Mesendoderm (in vitro differentiated cells): Measurements from ENCODE around the gene PRSS27.
A peak's percentile ranks its signal among the peaks of the same experiment; 100 is the strongest.
"Not testable (repeated sequence)": the region's sequence is repeated elsewhere in the genome, so short reads cannot be mapped to it uniquely, and the experiment has no call there.

ENCODE experiments used
- DNase-seq: peaks from one replicate; pipeline ENCODE4 v3.0.0; 2013
- H2AK5ac ChIP-seq: 2 replicates; pipeline ENCODE4 v1.6.1; 2013; ENCODE audit warnings: low read length, inconsistent platforms
- H2BK120ac ChIP-seq: 2 replicates; pipeline ENCODE4 v1.6.1; 2013; ENCODE audit warnings: low read depth, mild to moderate bottlenecking, low read length, moderate library complexity, mixed read lengths
- H2BK15ac ChIP-seq: replicated peaks from 2 replicates; pipeline ENCODE4 v1.6.1; 2013; ENCODE audit warnings: low read depth, mild to moderate bottlenecking, moderate library complexity
- H2BK5ac ChIP-seq: 2 replicates; pipeline ENCODE4 v1.6.1; 2013; ENCODE audit warnings: low read length, inconsistent platforms
- H3K18ac ChIP-seq: 2 replicates; pipeline ENCODE4 v1.6.1; 2013; ENCODE audit warnings: mild to moderate bottlenecking, low read length, mixed read lengths
- H3K23ac ChIP-seq: one replicate; pipeline ENCODE4 v1.6.1; 2013; ENCODE audit warnings: low read length
- H3K27ac ChIP-seq: 2 replicates; pipeline ENCODE4 v1.5.1; 2013; ENCODE audit warnings: low read depth, mild to moderate bottlenecking, inconsistent platforms, low read length, moderate library complexity
- H3K27me3 ChIP-seq: 2 replicates; pipeline ENCODE4 v1.6.1; 2013; ENCODE audit warnings: low read length, control low read depth, mild to moderate bottlenecking, inconsistent platforms; ENCODE audit not compliant: insufficient read depth, poor library complexity
- H3K36me3 ChIP-seq: 2 replicates; pipeline ENCODE4 v1.6.1; 2013; ENCODE audit warnings: low read length, inconsistent platforms; ENCODE audit not compliant: control insufficient read depth, insufficient read depth
- H3K4ac ChIP-seq: one replicate; pipeline ENCODE4 v1.6.1; 2013; ENCODE audit warnings: low read depth, mild to moderate bottlenecking, low read length, moderate library complexity
- H3K4me1 ChIP-seq: 2 replicates; pipeline ENCODE4 v1.6.1; 2013; ENCODE audit warnings: low read depth, low read length, inconsistent platforms; ENCODE audit not compliant: control insufficient read depth
- H3K4me2 ChIP-seq: 2 replicates; pipeline ENCODE4 v1.6.1; 2013; ENCODE audit warnings: low read length
- H3K4me3 ChIP-seq: 2 replicates; pipeline ENCODE4 v1.5.1; 2013; ENCODE audit warnings: mild to moderate bottlenecking, low read length
- H3K56ac ChIP-seq: one replicate; pipeline ENCODE4 v1.6.1; 2013; ENCODE audit warnings: low read length
- H3K79me1 ChIP-seq: 2 replicates; pipeline ENCODE4 v1.6.1; 2013; ENCODE audit warnings: low read length, inconsistent platforms
- H3K79me2 ChIP-seq: 2 replicates; pipeline ENCODE4 v1.6.1; 2013; ENCODE audit warnings: mild to moderate bottlenecking, low read length; ENCODE audit not compliant: control insufficient read depth, insufficient read depth
- H3K9ac ChIP-seq: 2 replicates; pipeline ENCODE4 v1.6.1; 2013; ENCODE audit warnings: low read length, inconsistent platforms
- H4K5ac ChIP-seq: one replicate; pipeline ENCODE4 v1.6.1; 2013; ENCODE audit warnings: low read length
- H4K8ac ChIP-seq: one replicate; pipeline ENCODE4 v1.6.1; 2013; ENCODE audit warnings: low read depth, mild to moderate bottlenecking, control low read depth, low read length, moderate library complexity
- WGBS: extraction: QIAGEN DNeasy Blood & Tissue Kit; methylation state at CpG from one replicate; pipeline ENCODE4 v1.1.7; 2013; ENCODE audit warnings: low lambda C conversion rate, missing lambda C conversion rate; ENCODE audit not compliant: insufficient coverage; ENCODE audit errors: extremely low coverage; 5-methylcytosine and 5-hydroxymethylcytosine counted together

PRSS27 gene

GRCh38 chr16:2721634-2722173, 1.7 kb upstream of the PRSS27 start:
- not testable (repeated sequence) for H4K5ac ChIP-seq
- peak overlapping the region; percentile 67 for H3K9ac ChIP-seq

DNA sequence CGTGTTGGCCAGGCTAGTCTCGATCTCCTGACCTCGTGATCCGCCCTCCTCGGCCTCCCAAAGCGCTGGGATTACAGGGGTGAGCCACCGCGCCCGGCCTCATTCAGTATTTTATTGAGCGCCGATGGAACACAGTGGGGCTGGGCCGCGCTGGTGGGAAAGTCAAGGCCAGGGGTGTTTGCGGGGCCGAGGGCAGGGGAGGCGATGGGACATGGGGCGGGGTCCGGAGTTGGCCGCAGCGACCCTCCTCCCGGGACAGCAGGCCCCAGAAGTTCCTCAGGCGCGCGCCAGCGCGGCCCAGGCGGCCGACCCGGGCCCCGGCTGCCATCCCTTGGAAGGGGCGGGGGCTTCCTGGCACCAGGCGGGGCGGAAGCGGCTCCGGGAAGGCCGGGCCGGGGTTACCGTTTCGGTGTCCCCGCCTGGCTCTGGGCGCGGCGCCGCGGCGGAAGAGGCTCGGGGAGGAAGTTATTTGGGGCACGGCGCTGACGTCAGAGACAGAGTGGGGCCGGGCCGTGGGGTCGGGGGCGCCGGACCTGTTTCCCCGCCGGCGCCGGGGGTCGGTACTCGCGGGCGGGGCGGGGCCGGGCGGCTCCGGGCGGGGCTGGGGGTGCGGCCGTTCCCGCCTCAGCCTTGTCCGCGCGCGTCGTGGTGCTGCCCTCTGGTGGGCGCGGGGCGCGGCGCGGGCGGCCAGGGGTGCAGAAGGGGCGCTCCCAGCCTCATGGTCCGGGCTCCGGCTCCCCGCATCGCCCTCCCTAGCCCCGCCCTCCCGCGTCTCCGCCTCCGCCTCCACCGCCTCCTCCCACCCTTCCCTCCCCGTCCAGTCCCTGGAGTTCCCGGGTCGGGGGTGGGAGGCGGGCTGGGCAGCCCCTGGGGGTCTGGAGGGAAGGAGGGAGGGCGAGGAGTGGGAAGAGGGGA, 952 bp upstream of the PRSS27 start:
- Histone ChIP-seq H2BK5ac (no peak overlapping the region), H3K56ac (peak overlapping the region; percentile 90), H3K79me2 (no peaks in the 10 kb centered on the region), H4K8ac (peak overlapping the region; percentile 66), H3K79me1 (no peaks in the 10 kb centered on the region), H3K4ac (no peak overlapping the region), H3K27ac (peak overlapping the region; percentile 66), H3K36me3 (no peaks in the 10 kb centered on the region), H3K18ac (peak overlapping the region; percentile 43), H3K9ac (peak overlapping the region; percentile 78), H3K4me2 (peak overlapping the region; percentile 62), H2AK5ac (no peak overlapping the region), H2BK120ac (no peak overlapping the region), H3K4me3 (peak overlapping the region; percentile 40), H3K23ac (no peak overlapping the region), H3K4me1 (no peaks in the 10 kb centered on the region), H3K27me3 (no peaks in the 10 kb centered on the region), H4K5ac (no peak overlapping the region), H2BK15ac (no peak overlapping the region)
- DNase-seq, result peak; percentile 93
- no CpG with 5 or more reads among the region's 99 CpGs for WGBS

More at GRCh38 chr16:2721634-2722173, 1.7 kb upstream of the PRSS27 start:
- not testable (repeated sequence) for H2BK15ac ChIP-seq, H3K36me3 ChIP-seq, H3K4ac ChIP-seq, H2AK5ac ChIP-seq, H3K4me1 ChIP-seq, H4K8ac ChIP-seq, H3K27me3 ChIP-seq, H3K23ac ChIP-seq, H2BK5ac ChIP-seq, H3K27ac ChIP-seq, H2BK120ac ChIP-seq, H3K79me2 ChIP-seq, H3K79me1 ChIP-seq, DNase-seq
- Histone ChIP-seq H3K18ac (peak overlapping the region; percentile 19), H3K56ac (peak overlapping the region; percentile 85), H3K4me2 (peak overlapping the region; percentile 62), H3K4me3 (peak overlapping the region; percentile 34)
- no CpG with 5 or more reads among the region's 14 CpGs for WGBS

GRCh38 chr16:2719328-2720063, 528 bp downstream of the PRSS27 start:
- DNase-seq, result no peak
- H3K4ac ChIP-seq, result no peak overlapping the region
- no peaks in the 10 kb centered on the region for H3K4me1 ChIP-seq
- H2BK120ac ChIP-seq, result no peak overlapping the region
- H3K23ac ChIP-seq, result no peak overlapping the region
- no peak overlapping the region for H3K4me2 ChIP-seq
- no peaks in the 10 kb centered on the region for H3K79me1 ChIP-seq
- H3K79me2 ChIP-seq, result no peaks in the 10 kb centered on the region
- WGBS, result no CpG with 5 or more reads among the region's 16 CpGs
- no peak overlapping the region for H3K56ac ChIP-seq
- H2BK15ac ChIP-seq, result no peak overlapping the region
- no peak overlapping the region for H4K8ac ChIP-seq
- no peaks in the 10 kb centered on the region for H3K27me3 ChIP-seq
- no peak overlapping the region for H4K5ac ChIP-seq
- H2AK5ac ChIP-seq, result no peak overlapping the region
- no peak overlapping the region for H3K27ac ChIP-seq
- no peaks in the 10 kb centered on the region for H3K36me3 ChIP-seq
- H3K9ac ChIP-seq, result no peak overlapping the region
- no peak overlapping the region for H2BK5ac ChIP-seq
- H3K4me3 ChIP-seq, result no peak overlapping the region
- H3K18ac ChIP-seq, result no peak overlapping the region

DNA sequence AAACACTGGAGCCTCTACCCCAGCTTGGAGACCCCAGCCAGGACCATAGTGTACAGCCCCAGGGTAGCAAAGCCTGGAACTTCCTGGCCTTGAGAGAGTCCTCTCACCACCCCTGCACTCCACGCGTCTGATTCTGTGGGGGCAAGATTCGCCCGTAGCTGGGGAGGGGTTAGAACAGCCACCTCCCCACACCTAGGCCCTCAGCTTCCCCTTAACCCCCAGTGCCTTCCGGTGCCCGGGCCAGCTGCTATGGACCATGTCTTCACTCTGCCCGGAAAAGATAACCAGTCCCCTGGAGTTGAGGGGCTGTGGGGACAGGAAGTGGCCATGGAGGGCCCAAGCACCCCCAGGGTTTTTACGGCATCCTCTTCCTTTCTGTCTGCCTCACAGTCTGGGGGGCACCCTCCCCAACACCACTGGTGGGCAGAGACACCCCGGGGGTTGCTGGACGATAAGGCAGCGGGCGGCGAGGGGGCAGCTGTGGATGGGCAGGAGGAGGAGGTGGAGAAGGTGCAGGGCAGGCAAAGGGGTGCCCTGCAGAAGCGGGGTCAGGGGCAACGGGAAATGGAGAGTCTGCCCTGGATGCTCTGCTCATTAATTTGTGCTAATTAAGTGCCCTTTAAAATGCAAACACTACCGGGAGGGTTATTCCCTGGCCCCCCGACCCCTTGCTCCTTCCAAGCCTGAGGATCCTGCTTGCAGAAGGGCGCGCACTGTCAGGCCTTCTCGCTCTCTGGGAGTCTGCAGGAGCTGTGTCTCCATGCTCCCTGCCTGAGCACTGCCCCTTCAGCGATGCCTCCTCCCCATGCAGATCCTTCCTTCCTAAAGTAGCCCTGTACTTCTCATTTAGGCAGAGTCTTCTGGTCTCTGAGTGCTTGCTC, 2.4 kb downstream of the PRSS27 start:
- WGBS, result no CpG with 5 or more reads among the region's 21 CpGs
- no peak overlapping the region for H3K4me3 ChIP-seq
- H3K79me2 ChIP-seq, result no peaks in the 10 kb centered on the region

DNA sequence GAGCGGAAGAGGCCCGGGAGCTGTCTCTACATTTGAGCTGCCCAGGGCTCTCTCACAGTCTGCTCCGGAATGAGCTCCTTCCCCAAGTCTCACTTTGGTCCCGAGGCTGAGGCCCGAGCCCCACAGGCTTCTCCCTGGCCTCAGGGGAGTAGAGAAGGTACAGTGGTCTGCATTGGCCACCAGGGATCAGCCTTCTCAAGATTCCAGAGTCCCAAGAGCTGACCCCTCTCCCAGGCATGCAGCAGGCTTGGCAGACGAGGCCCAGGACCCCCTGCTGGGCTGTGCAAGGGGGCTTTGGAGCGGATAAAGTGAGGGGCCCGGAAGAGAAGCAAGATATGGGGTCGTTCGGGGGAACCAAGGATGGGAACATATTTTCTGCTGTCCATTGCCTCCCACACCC, 3.1 kb downstream of the PRSS27 start:
- no peak overlapping the region for H3K4me3 ChIP-seq
- no peak overlapping the region for H3K9ac ChIP-seq
- H3K4ac ChIP-seq, result no peak overlapping the region
- H3K36me3 ChIP-seq, result no peaks in the 10 kb centered on the region
- no peak overlapping the region for H2BK120ac ChIP-seq
- no peak overlapping the region for H3K23ac ChIP-seq
- no peak overlapping the region for H2AK5ac ChIP-seq
- H3K4me1 ChIP-seq, result no peaks in the 10 kb centered on the region
- no peak overlapping the region for H2BK5ac ChIP-seq
- H3K27me3 ChIP-seq, result no peaks in the 10 kb centered on the region
- no peak overlapping the region for H3K27ac ChIP-seq
- WGBS, result no CpG with 5 or more reads among the region's 10 CpGs
- no peaks in the 10 kb centered on the region for H3K79me2 ChIP-seq
- no peak overlapping the region for H3K56ac ChIP-seq
- no peak overlapping the region for H4K5ac ChIP-seq
- H2BK15ac ChIP-seq, result no peak overlapping the region
- H3K4me2 ChIP-seq, result no peak overlapping the region
- H4K8ac ChIP-seq, result no peak overlapping the region
- DNase-seq, result peak; percentile 61
- no peaks in the 10 kb centered on the region for H3K79me1 ChIP-seq
- H3K18ac ChIP-seq, result no peak overlapping the region

More for the DNA sequence above, 2.4 kb downstream of the PRSS27 start:
- Histone ChIP-seq H3K4me2 (no peak overlapping the region), H3K23ac (no peak overlapping the region), H3K4me1 (no peaks in the 10 kb centered on the region), H3K36me3 (no peaks in the 10 kb centered on the region), H3K79me1 (no peaks in the 10 kb centered on the region), H3K4ac (no peak overlapping the region), H3K9ac (no peak overlapping the region), H3K56ac (no peak overlapping the region), H4K5ac (no peak overlapping the region), H3K27ac (no peak overlapping the region), H4K8ac (no peak overlapping the region), H3K18ac (no peak overlapping the region), H2BK120ac (no peak overlapping the region), H2BK5ac (no peak overlapping the region), H3K27me3 (no peaks in the 10 kb centered on the region), H2AK5ac (no peak overlapping the region), H2BK15ac (no peak overlapping the region)
- DNase-seq, result no peak
